Kidney (tissue), 14 donors: Measurements from ENCODE around the gene GALNT14. TPM values are rescaled to one million over a fixed set of nuclear protein-coding genes. Genes with fewer than 3 reads are reported as not detected.
A peak's percentile ranks its signal among the peaks of the same experiment; 100 is the strongest.

Experiments used
- DNase-seq, 5 donors: peaks; one replicate each; pipeline ENCODE4 v3.0.0-alpha.2; 2013 to 2020
- FAIRE-seq: peaks from 2 replicates; lab custom pipeline; 2012; peaks lifted over from hg19 to GRCh38; lab: Jason Lieb, UNC
- H3K27ac ChIP-seq, 2 donors: one replicate each; pipeline ENCODE4 v1.7.0; 2013; ENCODE audit warnings: low read depth in 2 of 2, low read length in 2 of 2, inconsistent platforms in 1 of 2
- H3K27me3 ChIP-seq: one replicate; pipeline ENCODE4 v1.7.1; 2013; ENCODE audit warnings: low read length, inconsistent platforms; ENCODE audit not compliant: control insufficient read depth, insufficient read depth
- H3K36me3 ChIP-seq, 3 donors: one replicate each; pipeline versions ENCODE4 v1.7.0 to v1.7.1; 2013; ENCODE audit warnings: low read length in 3 of 3, control low read depth in 1 of 3, inconsistent platforms in 1 of 3; ENCODE audit not compliant: insufficient read depth in 3 of 3, control insufficient read depth in 2 of 3
- H3K4me1 ChIP-seq, 3 donors: one replicate each; pipeline versions ENCODE4 v1.7.0 to v1.7.1; 2013; ENCODE audit warnings: low read length in 3 of 3, inconsistent platforms in 1 of 3, low read depth in 1 of 3; ENCODE audit not compliant: control insufficient read depth in 2 of 3, insufficient read depth in 2 of 3
- H3K4me3 ChIP-seq, 3 donors: one replicate each; pipeline versions ENCODE4 v1.7.0 to v1.8.1; 2013; ENCODE audit warnings: low read length in 3 of 3, control low read depth in 1 of 3, inconsistent platforms in 1 of 3
- H3K9ac ChIP-seq, 3 donors: one replicate each; pipeline versions ENCODE4 v1.7.0 to v1.7.1; 2013; ENCODE audit warnings: low read length in 3 of 3, control low read depth in 1 of 3, inconsistent platforms in 1 of 3
- H3K9me3 ChIP-seq, 3 donors: one replicate each; pipeline versions ENCODE4 v1.7.0 to v1.7.1; 2013; ENCODE audit warnings: low read length in 3 of 3, control low read depth in 1 of 3, inconsistent platforms in 1 of 3; ENCODE audit not compliant: control insufficient read depth in 2 of 3, insufficient read depth in 1 of 3
- intact Hi-C: fragments of 100-400 bp; cut with DNase I; formaldehyde crosslinking; loops from one replicate; pipeline ENCODE4 v1.11.1; 2022
- polyA plus RNA-seq: library from polyadenylated mRNA; stranded (reverse); fragments of 350-450 nt; fragmentation: Illumina TruSeq; extraction: RNeasy Lipid Tissue Mini Kit (QIAGEN cat#74804); gene quantifications from one replicate; pipeline ENCODE4 v1.2.3, GENCODE V29; 2014; ENCODE audit warnings: low read depth, low replicate concordance; ENCODE audit not compliant: insufficient read depth
- total RNA-seq: library from RNA; stranded (reverse); fragmentation: NEBNext Ultra II Directional; extraction: Animal tissue kit (Norgen Biotek cat#: 25700); gene quantifications from one replicate; pipeline ENCODE4 v1.2.1, GENCODE V29; 2021
- TF ChIP-seq, protein P1 (sequence below): IDR thresholded peaks from 3 replicates; pipeline ENCODE4 v1.5.1; 2012; ENCODE audit warnings: mild to moderate bottlenecking, moderate library complexity, borderline replicate concordance; ENCODE audit not compliant: insufficient read depth; ENCODE audit errors: extremely low read depth
- donor health status: control.
- donor health status: control.
- donor health status: control.
- donor health status: control.
- donor health status: control.
- donor health status: DM: yes; HTN: yes; CAD: no.
- donor health status: Normal renal cell carcinoma (clear cell type).

The GALNT14 gene
- total and polyA plus RNA-seq, 2 donors from 2014 or later: 84.6 to 90.3 TPM

DNA sequence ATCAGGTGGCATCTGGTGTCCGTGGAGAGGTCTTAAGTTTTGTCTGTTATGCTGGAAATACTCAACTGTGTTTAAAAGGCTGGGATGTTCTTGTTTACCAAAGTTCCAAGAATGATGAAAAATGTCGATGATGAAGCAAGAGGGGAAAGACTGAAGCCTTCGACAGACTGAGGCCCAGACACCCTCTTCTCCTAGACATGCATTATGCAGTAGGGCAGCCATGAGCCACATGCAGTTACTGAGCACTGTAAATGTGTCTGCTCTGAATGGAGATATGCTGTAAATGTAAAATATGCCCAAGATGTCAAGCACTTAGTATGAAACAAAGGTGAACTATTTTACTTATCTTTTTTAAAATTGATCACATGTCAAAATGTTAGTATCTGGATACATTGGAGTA is 163.1 kb downstream of the GALNT14 start:
- no peak for FAIRE-seq
- TF ChIP-seq, protein P1, sequence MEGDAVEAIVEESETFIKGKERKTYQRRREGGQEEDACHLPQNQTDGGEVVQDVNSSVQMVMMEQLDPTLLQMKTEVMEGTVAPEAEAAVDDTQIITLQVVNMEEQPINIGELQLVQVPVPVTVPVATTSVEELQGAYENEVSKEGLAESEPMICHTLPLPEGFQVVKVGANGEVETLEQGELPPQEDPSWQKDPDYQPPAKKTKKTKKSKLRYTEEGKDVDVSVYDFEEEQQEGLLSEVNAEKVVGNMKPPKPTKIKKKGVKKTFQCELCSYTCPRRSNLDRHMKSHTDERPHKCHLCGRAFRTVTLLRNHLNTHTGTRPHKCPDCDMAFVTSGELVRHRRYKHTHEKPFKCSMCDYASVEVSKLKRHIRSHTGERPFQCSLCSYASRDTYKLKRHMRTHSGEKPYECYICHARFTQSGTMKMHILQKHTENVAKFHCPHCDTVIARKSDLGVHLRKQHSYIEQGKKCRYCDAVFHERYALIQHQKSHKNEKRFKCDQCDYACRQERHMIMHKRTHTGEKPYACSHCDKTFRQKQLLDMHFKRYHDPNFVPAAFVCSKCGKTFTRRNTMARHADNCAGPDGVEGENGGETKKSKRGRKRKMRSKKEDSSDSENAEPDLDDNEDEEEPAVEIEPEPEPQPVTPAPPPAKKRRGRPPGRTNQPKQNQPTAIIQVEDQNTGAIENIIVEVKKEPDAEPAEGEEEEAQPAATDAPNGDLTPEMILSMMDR: no peak
- intact Hi-C loops: no loop called here

DNA sequence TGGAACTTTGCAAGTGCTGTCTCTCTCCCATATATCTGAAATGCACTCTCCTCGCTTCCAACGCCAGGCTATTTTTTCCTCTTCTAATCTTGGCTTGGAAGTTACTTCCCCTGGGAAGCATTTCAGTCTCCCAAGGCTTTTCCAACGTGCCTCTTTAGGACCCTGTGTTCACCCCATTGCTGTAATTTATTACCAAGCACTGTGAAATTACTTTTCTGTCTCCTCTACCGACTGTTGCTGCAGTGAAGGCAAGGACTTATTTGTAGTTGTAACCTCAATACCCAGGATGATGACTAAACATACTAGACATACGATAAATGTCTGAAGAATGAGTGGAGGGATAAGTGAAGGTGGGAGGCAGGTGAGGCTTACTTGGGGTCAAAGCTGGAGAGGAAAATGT is 163.7 kb downstream of the GALNT14 start:
- no peak for DNase-seq
- no peak overlapping the region for H3K4me3 ChIP-seq
- peaks cover 0 to 6% (median 0%) of the 10 kb centered on the region in 3 donors for H3K36me3 ChIP-seq
- peak overlapping the region in 1 of 2 donors; percentile 26 for H3K27ac ChIP-seq
- H3K9me3 ChIP-seq: no peaks in the 10 kb centered on the region
- H3K4me1 ChIP-seq: peaks cover 0 to 28% (median 19%) of the 10 kb centered on the region in 3 donors
- FAIRE-seq: no peak
- TF ChIP-seq, protein P1: no peak
- intact Hi-C loops: no loop called here
- H3K27me3 ChIP-seq: no peaks in the 10 kb centered on the region
- no peak overlapping the region for H3K9ac ChIP-seq

More for the DNA sequence above, 163.1 kb downstream of the GALNT14 start:
- no peaks in the 10 kb centered on the region for H3K27me3 ChIP-seq
- peaks cover 0 to 6% (median 0%) of the 10 kb centered on the region in 3 donors for H3K36me3 ChIP-seq
- H3K4me1 ChIP-seq: peaks cover 0 to 28% (median 19%) of the 10 kb centered on the region in 3 donors
- H3K27ac ChIP-seq: no peak overlapping the region
- H3K9me3 ChIP-seq: no peaks in the 10 kb centered on the region
- no peak overlapping the region for H3K4me3 ChIP-seq
- H3K9ac ChIP-seq: no peak overlapping the region
- DNase-seq: no peak

DNA sequence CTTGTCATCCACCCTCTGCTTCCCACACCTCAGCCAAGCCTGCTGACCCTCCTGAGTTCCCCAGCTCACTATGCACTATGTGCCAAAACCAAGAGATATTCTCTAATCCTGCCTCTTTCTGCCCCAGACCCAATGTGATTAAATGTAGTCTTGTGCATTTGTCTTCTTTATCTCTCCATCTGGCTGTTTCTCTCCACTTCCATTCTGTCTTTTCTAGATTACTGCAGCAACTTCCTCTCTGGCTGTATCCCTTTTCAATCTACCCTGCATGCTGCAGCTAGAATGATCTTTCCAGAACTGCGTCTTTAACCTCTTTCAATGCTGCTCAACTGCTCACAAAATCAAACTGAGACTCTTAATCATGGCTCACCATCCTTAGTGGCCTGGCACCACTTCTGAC is 164.1 kb downstream of the GALNT14 start:
- intact Hi-C loops: no loop called here
- no peaks in the 10 kb centered on the region for H3K27me3 ChIP-seq
- FAIRE-seq (no peak), DNase-seq (no peak)
- H3K4me1 ChIP-seq: peaks cover 0 to 28% (median 19%) of the 10 kb centered on the region in 3 donors
- no peak overlapping the region for H3K27ac ChIP-seq
- no peaks in the 10 kb centered on the region for H3K9me3 ChIP-seq
- H3K4me3 ChIP-seq: no peak overlapping the region
- TF ChIP-seq, protein P1: no peak
- no peak overlapping the region for H3K9ac ChIP-seq
- H3K36me3 ChIP-seq: peaks cover 0 to 6% (median 0%) of the 10 kb centered on the region in 3 donors
